ENCODE measurements around the gene WNT3A.

GRCh38 chr1:228010921-228011320 is 4.1 kb downstream of the WNT3A start:
- TF ChIP-seq CTCF (conservative IDR thresholded peaks at IDR 0.05 in 1 of 2, IDR thresholded peaks at IDR 0.05 in 1 of 2; ENCODE audit: extremely low read depth in 1 of 2, insufficient read depth in 1 of 2, low read depth in 1 of 2, low read length in 2 of 2) (no peak), EZH2 (IDR thresholded peaks at IDR 0.05; ENCODE audit: borderline replicate concordance, low read length) (no peak)
